ENCODE measurements around the gene CMYA5.
"Not testable (repeated sequence)": the region's sequence is repeated elsewhere in the genome, so short reads cannot be mapped to it uniquely, and the experiment has no call there.

CMYA5 gene

GRCh38 chr5:79703381-79703645 is 13.7 kb downstream of the CMYA5 start:
- Histone ChIP-seq H3K27ac (ENCODE audit: low read length) (no peak overlapping the region), H3K9me3 (ENCODE audit: control insufficient read depth in 1 of 2, low read length in 2 of 2) (no peaks in the 10 kb centered on the region), H3K4me3 (ENCODE audit: low read depth in 1 of 2, low read length in 2 of 2) (no peak overlapping the region), H3K27me3 (ENCODE audit: low read depth, low read length) (no peaks in the 10 kb centered on the region), H3K4me1 (ENCODE audit: control insufficient read depth in 1 of 2, insufficient read depth in 2 of 2, low read length in 2 of 2) (no peaks in the 10 kb centered on the region), H3K36me3 (ENCODE audit: control insufficient read depth in 1 of 2, insufficient read depth in 2 of 2, low read length in 2 of 2) (no peaks in the 10 kb centered on the region)

- Histone ChIP-seq H3K4me3 (ENCODE audit: low read depth in 1 of 2, low read length in 2 of 2) (no peak overlapping the region), H3K9me3 (ENCODE audit: control insufficient read depth in 1 of 2, low read length in 2 of 2) (no peaks in the 10 kb centered on the region), H3K36me3 (ENCODE audit: control insufficient read depth in 1 of 2, insufficient read depth in 2 of 2, low read length in 2 of 2) (no peaks in the 10 kb centered on the region), H3K27me3 (ENCODE audit: low read depth, low read length) (no peaks in the 10 kb centered on the region), H3K4me1 (ENCODE audit: control insufficient read depth in 1 of 2, insufficient read depth in 2 of 2, low read length in 2 of 2) (no peaks in the 10 kb centered on the region), H3K27ac (ENCODE audit: low read length) (no peak overlapping the region)
Measured at GRCh38 chr5:79704553-79704952, 14.9 kb downstream of the CMYA5 start.

- Histone ChIP-seq H3K4me1 (ENCODE audit: control insufficient read depth in 1 of 2, insufficient read depth in 2 of 2, low read length in 2 of 2) (no peaks in the 10 kb centered on the region), H3K27me3 (ENCODE audit: low read depth, low read length) (no peaks in the 10 kb centered on the region), H3K27ac (ENCODE audit: low read length) (no peak overlapping the region), H3K9me3 (ENCODE audit: control insufficient read depth in 1 of 2, low read length in 2 of 2) (no peaks in the 10 kb centered on the region), H3K36me3 (ENCODE audit: control insufficient read depth in 1 of 2, insufficient read depth in 2 of 2, low read length in 2 of 2) (no peaks in the 10 kb centered on the region), H3K4me3 (ENCODE audit: low read depth in 1 of 2, low read length in 2 of 2) (no peak overlapping the region)
Measured at GRCh38 chr5:79705632-79706031, 16.0 kb downstream of the CMYA5 start.

- not testable (repeated sequence) for H3K27me3 ChIP-seq (ENCODE audit: low read depth, low read length); H3K4me3 ChIP-seq (ENCODE audit: low read depth in 1 of 2, low read length in 2 of 2); H3K27ac ChIP-seq (ENCODE audit: low read length); H3K9me3 ChIP-seq (ENCODE audit: control insufficient read depth in 1 of 2, low read length in 2 of 2); H3K36me3 ChIP-seq (ENCODE audit: control insufficient read depth in 1 of 2, insufficient read depth in 2 of 2, low read length in 2 of 2); H3K4me1 ChIP-seq (ENCODE audit: control insufficient read depth in 1 of 2, insufficient read depth in 2 of 2, low read length in 2 of 2)
Measured at GRCh38 chr5:79706317-79706716, 16.7 kb downstream of the CMYA5 start.

- no peak overlapping the region for H3K27ac ChIP-seq (ENCODE audit: low read length)
- no peaks in the 10 kb centered on the region for H3K36me3 ChIP-seq (ENCODE audit: control insufficient read depth in 1 of 2, insufficient read depth in 2 of 2, low read length in 2 of 2)
- H3K4me1 ChIP-seq (ENCODE audit: control insufficient read depth in 1 of 2, insufficient read depth in 2 of 2, low read length in 2 of 2): no peaks in the 10 kb centered on the region
- no peaks in the 10 kb centered on the region for H3K9me3 ChIP-seq (ENCODE audit: control insufficient read depth in 1 of 2, low read length in 2 of 2)
- no peaks in the 10 kb centered on the region for H3K27me3 ChIP-seq (ENCODE audit: low read depth, low read length)
- no peak overlapping the region for H3K4me3 ChIP-seq (ENCODE audit: low read depth in 1 of 2, low read length in 2 of 2)
Measured at GRCh38 chr5:79707535-79707934, 17.9 kb downstream of the CMYA5 start.

GRCh38 chr5:79712741-79713140 is 23.1 kb downstream of the CMYA5 start:
- H3K27me3 ChIP-seq (ENCODE audit: low read depth, low read length): no peaks in the 10 kb centered on the region
- H3K9me3 ChIP-seq (ENCODE audit: control insufficient read depth in 1 of 2, low read length in 2 of 2): no peaks in the 10 kb centered on the region
- no peak overlapping the region for H3K27ac ChIP-seq (ENCODE audit: low read length)
- H3K4me3 ChIP-seq (ENCODE audit: low read depth in 1 of 2, low read length in 2 of 2): no peak overlapping the region
- no peaks in the 10 kb centered on the region for H3K36me3 ChIP-seq (ENCODE audit: control insufficient read depth in 1 of 2, insufficient read depth in 2 of 2, low read length in 2 of 2)
- H3K4me1 ChIP-seq (ENCODE audit: control insufficient read depth in 1 of 2, insufficient read depth in 2 of 2, low read length in 2 of 2): no peaks in the 10 kb centered on the region

- Histone ChIP-seq H3K4me3 (ENCODE audit: low read depth in 1 of 2, low read length in 2 of 2) (no peak overlapping the region), H3K9me3 (ENCODE audit: control insufficient read depth in 1 of 2, low read length in 2 of 2) (no peaks in the 10 kb centered on the region), H3K27ac (ENCODE audit: low read length) (no peak overlapping the region), H3K36me3 (ENCODE audit: control insufficient read depth in 1 of 2, insufficient read depth in 2 of 2, low read length in 2 of 2) (no peaks in the 10 kb centered on the region), H3K4me1 (ENCODE audit: control insufficient read depth in 1 of 2, insufficient read depth in 2 of 2, low read length in 2 of 2) (no peaks in the 10 kb centered on the region), H3K27me3 (ENCODE audit: low read depth, low read length) (no peaks in the 10 kb centered on the region)
Measured at GRCh38 chr5:79713727-79714126, 24.1 kb downstream of the CMYA5 start.

GRCh38 chr5:79716839-79717238 is 27.2 kb downstream of the CMYA5 start:
- Histone ChIP-seq H3K36me3 (ENCODE audit: control insufficient read depth in 1 of 2, insufficient read depth in 2 of 2, low read length in 2 of 2) (no peaks in the 10 kb centered on the region), H3K27ac (ENCODE audit: low read length) (no peak overlapping the region), H3K4me1 (ENCODE audit: control insufficient read depth in 1 of 2, insufficient read depth in 2 of 2, low read length in 2 of 2) (no peaks in the 10 kb centered on the region), H3K4me3 (ENCODE audit: low read depth in 1 of 2, low read length in 2 of 2) (no peak overlapping the region), H3K27me3 (ENCODE audit: low read depth, low read length) (no peaks in the 10 kb centered on the region), H3K9me3 (ENCODE audit: control insufficient read depth in 1 of 2, low read length in 2 of 2) (peaks cover 8 to 10% of the 10 kb centered on the region in 2 donors)

- Histone ChIP-seq H3K4me3 (ENCODE audit: low read depth in 1 of 2, low read length in 2 of 2) (no peak overlapping the region), H3K4me1 (ENCODE audit: control insufficient read depth in 1 of 2, insufficient read depth in 2 of 2, low read length in 2 of 2) (no peaks in the 10 kb centered on the region), H3K27ac (ENCODE audit: low read length) (no peak overlapping the region), H3K27me3 (ENCODE audit: low read depth, low read length) (no peaks in the 10 kb centered on the region), H3K9me3 (ENCODE audit: control insufficient read depth in 1 of 2, low read length in 2 of 2) (peaks cover 8 to 10% of the 10 kb centered on the region in 2 donors), H3K36me3 (ENCODE audit: control insufficient read depth in 1 of 2, insufficient read depth in 2 of 2, low read length in 2 of 2) (no peaks in the 10 kb centered on the region)
Measured at GRCh38 chr5:79720096-79720495, 30.5 kb downstream of the CMYA5 start.

- Histone ChIP-seq H3K9me3 (ENCODE audit: control insufficient read depth in 1 of 2, low read length in 2 of 2) (no peaks in the 10 kb centered on the region), H3K36me3 (ENCODE audit: control insufficient read depth in 1 of 2, insufficient read depth in 2 of 2, low read length in 2 of 2) (peaks cover 0 to 8% of the 10 kb centered on the region in 2 donors), H3K27me3 (ENCODE audit: low read depth, low read length) (no peaks in the 10 kb centered on the region), H3K4me1 (ENCODE audit: control insufficient read depth in 1 of 2, insufficient read depth in 2 of 2, low read length in 2 of 2) (no peaks in the 10 kb centered on the region), H3K27ac (ENCODE audit: low read length) (no peak overlapping the region), H3K4me3 (ENCODE audit: low read depth in 1 of 2, low read length in 2 of 2) (no peak overlapping the region)
Measured at GRCh38 chr5:79727451-79728355, 38.1 kb downstream of the CMYA5 start.

- Histone ChIP-seq H3K27me3 (ENCODE audit: low read depth, low read length) (no peaks in the 10 kb centered on the region), H3K9me3 (ENCODE audit: control insufficient read depth in 1 of 2, low read length in 2 of 2) (no peaks in the 10 kb centered on the region), H3K36me3 (ENCODE audit: control insufficient read depth in 1 of 2, insufficient read depth in 2 of 2, low read length in 2 of 2) (peaks cover 0 to 8% of the 10 kb centered on the region in 2 donors), H3K27ac (ENCODE audit: low read length) (no peak overlapping the region), H3K4me1 (ENCODE audit: control insufficient read depth in 1 of 2, insufficient read depth in 2 of 2, low read length in 2 of 2) (no peaks in the 10 kb centered on the region), H3K4me3 (ENCODE audit: low read depth in 1 of 2, low read length in 2 of 2) (no peak overlapping the region)
Measured at GRCh38 chr5:79728396-79728795, 38.8 kb downstream of the CMYA5 start.

GRCh38 chr5:79729679-79730078 is 40.0 kb downstream of the CMYA5 start:
- H3K27ac ChIP-seq (ENCODE audit: low read length): no peak overlapping the region
- no peak overlapping the region for H3K4me3 ChIP-seq (ENCODE audit: low read depth in 1 of 2, low read length in 2 of 2)
- no peaks in the 10 kb centered on the region for H3K9me3 ChIP-seq (ENCODE audit: control insufficient read depth in 1 of 2, low read length in 2 of 2)
- H3K36me3 ChIP-seq (ENCODE audit: control insufficient read depth in 1 of 2, insufficient read depth in 2 of 2, low read length in 2 of 2): peaks cover 0 to 8% of the 10 kb centered on the region in 2 donors
- H3K4me1 ChIP-seq (ENCODE audit: control insufficient read depth in 1 of 2, insufficient read depth in 2 of 2, low read length in 2 of 2): no peaks in the 10 kb centered on the region
- H3K27me3 ChIP-seq (ENCODE audit: low read depth, low read length): no peaks in the 10 kb centered on the region
